DMS153 (cell line): ENCODE data around the gene GRIN2A.

Experiments
- DNase-seq: peaks from one replicate; lab custom pipeline; 2025; lab: John Stamatoyannopoulos, UW

Gene GRIN2A

DNA sequence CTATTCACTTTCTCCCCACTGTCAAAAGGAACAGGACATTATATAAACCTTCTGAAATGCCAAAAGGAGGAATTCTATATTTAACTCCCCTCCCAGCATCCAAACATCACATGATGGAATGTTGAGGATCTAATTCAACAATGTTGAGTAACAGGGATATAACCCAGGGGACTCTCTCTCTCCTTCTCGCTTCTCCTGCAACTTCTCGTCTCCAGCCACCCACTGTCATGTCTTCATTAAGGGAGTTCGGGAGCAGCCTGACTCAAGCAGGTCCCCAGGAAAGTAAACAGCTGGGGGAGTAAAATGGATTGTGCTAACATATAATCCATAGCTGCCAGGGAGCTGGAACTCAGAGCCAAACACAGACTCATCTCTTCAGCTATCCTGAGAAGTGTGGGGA lies 51.7 kb downstream of the GRIN2A start:
- no peak for DNase-seq

DNA sequence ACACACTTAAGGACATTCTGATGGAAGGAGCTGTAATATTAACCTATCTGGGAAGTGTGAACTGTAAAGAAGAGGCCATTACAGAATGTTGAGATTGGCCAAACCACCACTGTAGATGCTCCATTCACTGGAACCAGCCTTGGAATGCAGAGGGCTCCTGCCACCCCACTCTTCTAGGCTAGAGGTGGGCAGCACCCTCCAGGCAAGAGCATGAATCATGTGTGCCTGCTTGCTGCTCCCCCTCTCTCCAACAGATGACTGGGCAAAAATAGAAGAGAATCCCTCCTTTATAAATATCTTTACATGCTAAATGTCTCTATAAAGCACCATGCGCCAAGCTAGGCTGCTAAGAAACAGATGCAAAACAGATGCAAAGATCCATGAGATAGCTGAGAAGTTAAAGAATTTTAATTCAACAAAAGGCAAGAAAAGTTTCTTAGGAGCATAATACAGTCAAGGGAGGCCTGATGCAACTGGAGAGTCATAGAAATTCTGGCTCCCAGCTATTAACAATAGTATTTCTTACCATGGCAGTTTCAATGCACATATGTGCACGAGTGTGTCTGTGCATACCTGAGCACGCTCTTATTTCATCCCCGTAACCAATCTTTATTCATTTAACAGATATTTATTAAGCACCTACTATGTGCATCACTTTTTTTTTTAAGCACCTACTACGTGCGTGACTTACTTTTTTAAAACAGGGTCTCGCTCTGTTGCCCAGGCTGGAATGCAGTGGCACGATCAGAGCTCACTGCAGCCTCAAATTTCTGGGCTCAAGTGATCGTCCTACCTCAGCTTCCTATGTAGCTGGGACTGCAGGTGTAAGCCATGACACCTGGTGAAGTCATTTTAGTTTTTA lies 53.6 kb downstream of the GRIN2A start:
- no peak for DNase-seq

DNA sequence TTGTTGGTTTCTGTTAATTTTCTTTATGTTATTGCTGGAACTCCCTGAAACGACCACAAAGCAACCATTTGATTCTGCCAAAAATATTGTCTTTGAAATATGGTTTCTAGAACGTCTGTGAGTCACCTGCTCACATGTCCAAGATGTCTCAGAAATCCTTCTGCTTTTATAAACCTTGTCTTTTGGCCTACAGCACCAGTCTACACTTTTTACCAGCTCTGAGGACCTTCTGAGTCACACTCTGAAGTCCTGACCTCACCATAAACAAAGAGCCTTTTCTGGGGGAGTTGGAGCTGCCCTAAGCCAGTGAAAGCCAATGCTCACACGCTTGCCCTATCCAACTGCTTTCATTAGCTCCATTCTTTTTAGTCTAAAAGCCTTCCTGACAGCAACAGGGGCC lies 55.5 kb downstream of the GRIN2A start:
- DNase-seq, result no peak

DNA sequence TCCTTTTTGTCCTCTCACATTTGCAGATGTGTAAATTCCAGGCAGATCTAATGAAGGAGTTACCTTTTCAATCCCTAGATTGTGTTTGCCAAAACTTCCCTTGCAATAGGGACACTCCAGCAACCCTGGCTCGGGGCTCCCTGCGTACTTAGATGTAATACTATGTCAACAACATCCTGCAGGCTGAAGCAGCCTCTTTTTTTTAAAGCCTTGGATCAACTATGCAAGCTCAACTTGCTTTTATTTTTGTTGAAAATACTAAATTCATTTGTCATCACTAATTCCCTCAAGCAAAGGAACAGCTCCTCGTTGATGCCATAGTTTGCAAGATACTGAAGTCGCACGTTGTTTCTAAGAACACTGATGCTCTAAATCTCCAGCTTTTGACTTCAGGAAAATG lies 59.1 kb downstream of the GRIN2A start:
- no peak for DNase-seq

DNA sequence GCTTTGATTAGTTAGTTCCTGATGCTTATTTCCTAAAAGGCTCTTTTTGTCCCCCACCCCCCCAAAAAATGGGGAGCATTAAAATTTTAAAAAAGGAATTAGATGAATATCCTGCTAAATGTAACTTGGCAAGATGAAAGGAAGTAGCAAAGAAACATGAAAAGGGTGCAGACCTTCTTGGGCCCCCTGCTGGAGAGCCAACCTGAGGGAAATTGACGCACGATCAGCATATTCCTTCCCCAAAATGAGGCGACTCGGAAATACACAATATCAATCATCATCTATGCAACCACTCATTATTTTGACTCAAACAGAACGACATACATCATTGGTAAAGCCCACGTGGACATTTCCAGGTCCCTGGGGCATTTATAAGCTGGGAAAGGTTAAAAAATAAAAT lies 59.7 kb downstream of the GRIN2A start:
- no peak for DNase-seq

DNA sequence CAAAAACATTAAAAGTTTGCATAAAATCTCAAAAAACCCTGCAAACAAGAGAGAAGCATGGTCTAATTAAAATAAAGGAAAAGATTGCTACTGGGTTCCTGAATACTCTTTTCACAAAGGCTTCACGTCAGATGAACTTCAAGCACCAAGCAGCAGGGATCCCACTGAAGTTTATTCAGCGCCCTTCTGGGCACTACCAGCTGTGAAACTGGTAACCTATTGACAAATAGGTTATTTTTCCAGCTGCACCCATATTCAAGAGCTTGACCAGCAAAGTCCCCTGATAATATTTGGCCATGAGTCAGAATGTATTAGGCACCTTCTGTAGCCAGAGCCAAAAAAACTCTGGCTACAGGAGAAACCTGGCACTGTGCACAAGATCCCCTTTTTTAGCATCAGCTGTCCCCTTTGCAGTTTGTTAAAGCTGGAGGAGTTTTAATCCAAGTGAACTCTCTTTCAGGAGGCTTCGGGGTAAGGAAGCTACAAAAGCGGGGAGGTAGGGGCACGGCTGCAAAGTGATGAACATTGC lies 60.3 kb downstream of the GRIN2A start:
- DNase-seq, result no peak

DNA sequence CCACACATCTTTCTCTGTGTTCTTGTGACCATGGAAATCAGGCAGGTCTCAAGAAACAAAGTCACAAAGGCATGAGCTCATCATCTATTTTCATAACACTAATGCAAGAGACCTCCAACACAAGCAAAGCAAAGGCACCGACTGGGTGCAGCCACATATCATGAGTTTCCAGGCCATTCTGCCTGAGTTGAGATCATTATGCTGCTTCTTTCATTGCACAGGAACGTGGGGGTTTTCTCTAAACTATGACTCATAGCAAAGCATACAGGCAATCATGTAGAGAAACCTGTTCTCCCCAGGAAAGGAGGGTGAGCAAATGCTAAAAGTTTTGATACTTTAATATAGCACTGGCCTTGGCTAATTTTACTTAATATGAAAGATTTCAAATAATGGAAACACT lies 60.7 kb downstream of the GRIN2A start:
- DNase-seq, result no peak

DNA sequence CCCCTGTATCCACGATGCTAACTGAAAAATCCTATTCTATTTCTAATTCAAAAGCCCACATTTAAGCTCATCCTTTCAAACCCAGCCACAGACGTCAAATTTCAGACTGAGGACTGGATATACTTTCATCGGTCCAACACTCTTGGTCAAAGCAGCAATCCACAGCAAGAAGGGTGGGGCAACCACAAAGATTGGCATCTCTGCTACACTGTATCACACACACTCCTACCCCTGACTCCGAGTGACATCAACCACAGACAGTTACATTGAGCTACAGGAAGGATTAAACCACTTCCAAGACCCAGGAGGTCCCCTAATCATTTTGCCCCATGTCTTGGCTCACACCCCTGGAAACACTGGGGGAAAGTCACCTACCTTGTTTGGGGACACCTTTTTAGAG lies 61.3 kb downstream of the GRIN2A start:
- DNase-seq, result no peak

DNA sequence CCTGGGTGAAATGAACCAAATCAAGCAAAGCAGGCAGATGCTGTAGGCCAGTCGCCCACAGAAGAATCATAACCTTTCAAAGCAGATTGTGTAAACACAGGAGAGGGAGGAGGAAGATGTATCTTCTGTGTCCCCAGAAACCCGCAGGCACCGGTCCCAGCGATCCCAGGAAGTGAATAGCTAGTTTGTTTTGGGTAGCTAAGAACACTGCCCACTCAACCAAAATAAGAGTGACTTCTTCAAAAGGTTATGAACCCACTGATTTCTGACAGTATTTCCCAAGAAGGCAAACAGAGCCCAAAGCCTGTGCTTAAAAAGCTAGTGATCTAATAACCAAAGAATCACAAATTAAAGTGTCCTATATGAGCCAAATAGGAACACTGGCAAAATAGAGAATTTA lies 67.8 kb downstream of the GRIN2A start:
- no peak for DNase-seq

DNA sequence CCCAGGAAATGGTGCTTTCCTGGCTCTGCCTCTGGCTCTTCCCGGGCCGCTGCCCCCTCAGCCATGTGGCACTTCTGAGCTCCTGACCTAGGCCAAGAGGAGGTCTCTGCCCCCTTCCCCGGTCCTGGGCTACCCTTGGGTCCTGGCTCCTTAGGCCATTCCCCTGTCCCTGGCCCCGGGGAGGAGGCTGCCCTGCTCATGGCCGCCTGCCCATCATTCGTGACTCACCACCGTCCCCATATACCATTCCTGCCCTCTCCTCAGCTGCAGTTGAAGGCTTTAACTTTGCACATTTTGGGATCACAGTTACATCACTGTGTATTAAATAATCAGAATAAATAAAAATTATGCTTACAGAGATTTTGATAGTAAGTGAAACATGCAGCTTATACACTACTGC lies 69.0 kb downstream of the GRIN2A start:
- DNase-seq, result no peak

DNA sequence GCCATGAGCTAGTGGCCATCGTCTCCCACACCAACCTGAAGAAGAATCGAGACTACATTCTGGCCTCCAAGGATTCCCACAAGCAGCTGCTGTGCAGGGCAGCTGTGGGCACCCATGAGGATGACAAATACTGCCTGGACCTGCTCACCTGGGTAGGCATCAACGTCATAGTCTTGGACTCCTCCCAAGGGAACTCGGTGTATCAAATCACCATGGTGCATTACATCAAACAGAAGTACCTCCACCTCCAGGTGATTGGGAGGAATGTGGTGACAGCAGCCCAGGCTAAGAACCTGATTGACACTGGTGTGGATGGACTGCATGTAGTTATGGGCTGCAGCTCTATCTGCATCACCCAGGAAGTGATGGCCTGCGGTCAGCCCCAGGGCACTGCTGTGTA lies 70.2 kb downstream of the GRIN2A start:
- DNase-seq, result no peak

DNA sequence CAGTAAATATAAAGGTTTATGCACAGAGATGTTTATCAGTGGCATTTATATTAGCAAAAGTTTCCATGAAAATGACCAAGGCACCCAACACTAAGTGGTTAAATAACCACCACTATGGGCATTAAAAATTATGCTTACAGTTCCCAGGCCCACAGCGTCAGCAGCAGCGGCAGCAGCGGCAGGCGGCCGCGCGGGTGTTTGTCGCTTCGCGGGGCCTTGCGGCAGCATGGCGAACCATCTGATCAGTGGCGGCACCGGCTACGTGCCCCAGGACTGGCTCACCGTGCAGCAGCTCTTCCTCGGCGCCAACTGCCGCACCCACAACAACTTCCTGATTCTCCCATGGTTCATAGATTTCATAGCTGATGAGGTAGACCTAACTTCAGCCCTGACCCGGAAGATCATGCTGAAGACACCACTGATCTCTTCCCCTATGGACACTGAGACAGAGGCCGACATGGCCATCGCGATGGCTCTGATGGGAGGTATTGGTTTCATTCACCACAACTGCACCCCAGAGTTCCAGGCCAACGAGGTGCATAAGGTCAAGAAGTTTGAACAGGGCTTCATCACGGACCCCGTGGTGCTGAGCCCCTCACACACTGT lies 71.0 kb downstream of the GRIN2A start:
- DNase-seq, result no peak

DNA sequence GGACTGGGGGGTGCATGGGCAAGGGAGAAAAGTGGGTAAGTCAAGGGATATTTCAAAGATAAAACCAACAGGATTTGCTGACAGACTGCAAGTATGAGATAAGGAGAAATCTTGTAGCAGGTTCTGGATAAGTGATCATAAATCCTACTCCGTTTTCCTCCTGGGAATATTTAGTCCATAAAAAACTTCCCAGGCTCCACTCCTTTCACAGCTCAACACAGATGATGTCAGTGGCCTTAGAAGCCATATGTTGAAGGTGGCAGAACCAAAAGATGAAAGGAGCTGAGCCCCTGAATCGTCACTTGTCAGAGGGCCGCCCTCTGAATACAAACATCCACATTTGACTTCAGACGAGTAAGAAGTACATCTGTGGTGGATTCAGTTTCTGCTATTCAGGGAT lies 71.7 kb downstream of the GRIN2A start:
- DNase-seq, result no peak

DNA sequence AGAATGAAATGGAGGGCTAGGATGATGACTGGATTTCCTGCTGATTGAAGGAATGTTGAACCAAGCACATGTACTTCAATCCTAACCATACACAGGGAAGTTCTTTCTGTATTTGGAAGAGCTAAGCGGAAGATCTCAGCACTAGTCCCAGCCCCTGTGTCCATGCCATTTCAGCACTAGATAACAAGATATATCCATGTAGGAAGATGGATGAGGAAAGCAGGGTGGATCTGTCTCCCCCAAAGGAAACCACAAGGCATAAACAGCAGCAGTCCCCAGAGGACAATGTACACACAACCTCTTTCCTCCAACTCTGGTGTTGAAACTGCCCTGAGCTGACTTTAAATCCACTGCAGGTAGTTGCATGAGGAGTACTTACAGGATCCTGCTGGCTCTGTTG lies 75.1 kb downstream of the GRIN2A start:
- DNase-seq, result no peak

DNA sequence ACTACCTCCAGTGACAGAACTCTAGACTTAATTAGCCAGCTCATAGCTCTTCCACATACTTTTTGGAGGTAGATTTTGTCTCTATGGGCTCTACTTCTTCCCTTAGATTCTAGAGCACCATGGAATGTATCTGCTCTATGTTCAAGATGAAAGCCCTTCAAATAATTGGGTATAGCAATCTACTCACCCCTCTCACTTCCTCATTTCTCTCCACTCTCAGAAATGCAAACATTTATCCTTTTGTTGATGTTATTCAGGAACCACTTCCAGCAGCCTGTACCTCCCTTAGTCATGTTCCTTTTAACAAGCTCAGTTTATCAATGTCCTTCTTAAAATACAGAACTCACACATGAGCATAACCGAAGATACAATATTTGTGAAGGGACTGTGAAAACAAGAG lies 78.5 kb downstream of the GRIN2A start:
- DNase-seq, result no peak

DNA sequence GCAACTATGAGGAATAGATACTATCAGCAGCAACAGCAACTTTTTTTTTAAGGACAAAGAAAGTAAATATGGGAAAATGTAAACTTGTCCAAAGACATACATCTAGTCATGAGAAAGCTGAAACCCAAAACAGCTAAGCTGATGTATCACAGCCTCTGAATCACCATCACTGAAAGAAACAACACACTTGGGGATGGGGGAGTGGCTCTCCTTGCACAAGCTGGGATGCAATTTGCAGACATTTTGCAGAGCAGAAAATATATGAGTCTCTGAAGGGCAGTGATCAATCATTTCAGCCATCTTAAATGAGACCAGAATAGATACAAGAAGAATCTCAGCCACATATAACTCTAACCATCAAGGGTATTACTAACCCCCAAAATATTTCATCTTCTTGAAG lies 79.1 kb downstream of the GRIN2A start:
- DNase-seq, result no peak

DNA sequence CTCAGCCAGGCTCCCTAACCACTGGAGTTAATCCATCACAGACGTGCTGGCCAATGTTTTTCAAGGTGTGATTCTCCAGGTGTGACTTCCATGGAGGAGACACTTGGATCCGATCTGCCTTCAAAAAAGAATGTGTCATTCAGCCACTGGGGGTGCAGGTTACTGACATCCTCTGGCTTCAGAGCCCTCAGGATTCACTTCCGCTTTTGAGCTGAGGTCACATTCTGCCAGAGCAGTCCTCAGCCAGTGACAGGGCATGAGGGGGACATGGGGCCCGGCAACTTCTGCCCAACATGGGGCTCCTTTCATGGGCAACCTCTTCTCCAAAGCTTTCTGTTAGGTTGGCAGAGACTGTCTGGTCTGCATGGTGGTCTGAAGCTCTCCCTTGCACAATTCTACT lies 81.4 kb downstream of the GRIN2A start:
- no peak for DNase-seq

DNA sequence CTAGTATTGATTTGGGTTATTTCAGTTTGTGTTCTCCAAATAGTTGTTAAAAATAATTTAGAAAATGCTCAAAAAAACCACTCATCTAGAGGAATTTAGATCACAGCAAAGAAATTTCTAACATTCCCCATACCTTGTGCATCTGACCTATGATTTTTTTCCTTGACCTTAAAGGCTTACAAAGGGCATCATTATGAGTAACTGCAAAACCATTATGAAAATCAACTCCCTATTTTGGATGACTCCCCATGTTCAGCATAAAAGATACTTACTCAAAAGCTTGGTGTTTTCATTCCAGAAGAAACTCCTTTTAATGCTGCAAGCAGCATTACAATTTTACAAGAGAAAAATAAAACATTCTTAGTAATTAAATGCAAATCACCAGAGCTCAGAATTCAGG lies 83.2 kb downstream of the GRIN2A start:
- DNase-seq, result no peak

DNA sequence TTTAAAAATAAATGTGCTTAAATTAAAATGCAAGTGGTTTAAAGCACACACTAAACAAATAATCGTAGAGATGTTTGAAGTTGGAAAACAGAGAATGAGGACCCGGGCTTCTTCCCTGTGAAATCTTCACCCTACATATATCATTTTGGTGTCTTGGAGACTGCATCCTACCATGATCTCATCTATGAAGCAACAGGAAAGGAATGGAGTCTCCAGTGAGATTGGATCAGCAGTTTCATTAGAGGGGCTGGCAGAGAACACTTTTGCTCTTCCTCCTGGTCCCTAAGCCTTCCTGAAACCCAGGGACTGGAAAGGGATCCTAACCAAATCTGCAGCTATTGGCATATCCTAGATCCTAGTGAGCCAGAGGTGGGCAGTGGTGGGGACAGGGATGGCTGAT lies 85.0 kb downstream of the GRIN2A start:
- DNase-seq, result no peak

DNA sequence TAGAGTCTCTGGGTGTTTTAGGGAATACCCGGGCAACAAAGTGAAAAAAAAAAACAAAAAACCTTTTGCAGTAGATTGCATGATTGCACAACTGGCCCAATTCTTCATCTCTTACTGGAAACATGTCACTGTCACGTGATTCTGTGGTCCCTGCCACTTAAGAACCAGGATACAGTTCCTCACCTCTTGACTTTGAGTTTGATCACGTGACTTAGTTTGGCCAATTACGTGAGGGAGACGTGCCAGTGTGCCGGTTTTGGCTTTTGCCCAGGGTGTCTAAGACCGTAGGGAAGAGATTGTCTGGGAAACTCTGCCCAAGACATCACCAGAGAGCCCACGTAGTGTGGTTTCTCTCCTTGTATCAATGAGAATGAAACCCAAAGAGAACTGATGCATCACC lies 88.7 kb downstream of the GRIN2A start:
- DNase-seq, result no peak

DNA sequence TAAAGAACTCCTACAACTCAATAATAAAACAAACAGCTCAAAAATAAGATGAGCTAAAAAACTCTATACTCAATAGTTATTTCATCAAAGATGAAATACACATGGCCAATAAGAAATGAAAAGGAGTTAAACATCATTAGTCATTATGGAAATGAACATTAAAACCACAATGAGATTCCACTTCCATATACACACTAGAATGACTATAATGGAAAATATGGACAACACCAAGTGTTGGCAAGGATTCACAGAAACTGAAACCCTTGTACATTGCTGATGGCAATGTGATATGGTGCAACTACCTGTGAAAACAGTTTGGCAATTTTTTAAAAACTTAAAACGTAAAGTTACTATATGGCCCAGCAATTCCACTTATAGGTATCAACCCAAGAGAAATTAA lies 91.4 kb downstream of the GRIN2A start:
- DNase-seq, result no peak

DNA sequence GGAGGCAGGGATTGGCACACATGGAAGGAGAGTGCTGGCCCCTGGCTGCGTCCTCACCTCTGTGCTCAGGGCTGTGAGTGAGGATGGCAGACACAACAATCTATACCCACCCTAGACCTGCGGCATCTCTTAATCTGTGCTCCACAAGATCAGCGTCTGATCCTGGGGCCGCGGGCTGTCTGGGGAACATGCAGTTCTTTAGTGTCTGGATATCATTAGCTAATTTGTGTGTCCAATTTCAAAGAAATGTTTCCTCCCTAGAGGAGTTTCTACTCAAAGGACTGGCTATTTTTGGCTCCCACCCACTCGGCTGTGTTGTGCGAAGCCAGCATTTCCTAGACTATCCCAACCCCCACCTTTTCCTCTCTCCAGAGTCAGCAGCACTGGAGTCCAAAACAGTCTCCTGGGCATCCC lies 93.8 kb downstream of the GRIN2A start:
- DNase-seq, result no peak

DNA sequence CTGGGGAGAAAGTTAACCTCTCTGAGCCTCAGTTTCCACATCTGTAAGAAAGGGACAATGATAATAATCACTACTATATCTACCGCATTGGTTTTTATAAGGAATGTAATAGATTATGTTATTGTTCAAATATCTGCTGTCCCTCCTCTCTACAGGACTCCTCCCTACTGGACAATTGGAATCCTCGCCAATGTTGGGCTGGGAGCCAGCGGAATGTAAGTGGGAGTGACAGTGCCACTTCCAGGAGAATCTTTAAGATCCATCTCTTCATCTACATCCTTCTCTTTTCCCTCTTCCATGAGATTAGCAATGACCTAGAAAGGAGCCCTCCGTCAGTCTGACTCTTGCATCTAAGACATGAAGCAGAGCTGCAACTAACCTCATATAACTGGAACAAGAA lies 95.1 kb downstream of the GRIN2A start:
- DNase-seq, result no peak

DNA sequence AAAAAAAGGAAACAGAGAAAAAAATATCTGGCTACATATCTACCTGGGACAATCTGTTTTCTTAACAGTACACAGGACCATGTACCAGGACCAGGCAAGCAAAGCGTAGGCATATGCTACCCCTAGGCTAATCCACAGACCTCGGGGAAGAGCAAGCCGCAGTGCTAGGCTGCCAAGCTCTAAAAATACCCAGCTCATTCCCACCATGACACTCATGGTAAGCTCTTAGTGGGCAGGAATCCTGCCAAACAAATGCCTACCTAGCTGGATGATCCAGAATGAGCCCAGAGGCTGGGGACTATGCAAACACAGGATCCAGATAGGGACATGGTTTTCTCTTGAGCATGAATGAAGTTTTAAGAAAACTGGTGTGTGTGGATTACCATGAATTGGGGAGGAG lies 95.6 kb downstream of the GRIN2A start:
- no peak for DNase-seq
